Left cardiac atrium (tissue), 4 donors: ENCODE results near the gene ELAVL4. TPM values are rescaled to one million over a fixed set of nuclear protein-coding genes. Genes with fewer than 3 reads are reported as not detected.

Experiments
- ATAC-seq, 2 donors: fragments of 200-7000 bp; cut with Tn5 transposase; one replicate each; pipeline ENCODE4 v1.9.1; 2020; ENCODE audit warnings: mild to moderate bottlenecking in 2 of 2, moderate library complexity in 2 of 2
- DNase-seq: peaks from one replicate; pipeline ENCODE4 v3.0.0-alpha.2; 2020
- intact Hi-C, 2 donors: fragments of 100-400 bp; cut with DNase I; formaldehyde crosslinking; loops; one replicate each; pipeline versions ENCODE4 v1.14.1 to v1.15.1; 2022 to 2023
- long read RNA-seq: library from polyadenylated mRNA; unstranded; transcript quantifications from one replicate; pipeline ENCODE4 v2.0.0, GENCODE V29; 2021
- total RNA-seq, 2 donors: library from RNA; stranded (reverse); fragmentation: NEBNext Ultra II Directional; extraction: Animal tissue kit (Norgen Biotek cat#: 25700); gene quantifications; one replicate each; pipeline ENCODE4 v1.2.1, GENCODE V29; 2021
- donor health status: DM: no; HTN: yes; CAD: no.
- donor health status: DM: no; HTN: yes; CAD: no; lungs with severe emphysema.
- donor health status: DM: yes; HTN: yes; CAD: no.
- donor health status: Dilated cardiomyopathy.

The ELAVL4 gene
- total RNA-seq: 1 to 10 TPM in 1 of 2 donors, under 1 TPM in 1; 0.38 to 1.0 TPM
- long read RNA-seq, partial matches to known transcripts: 0 of 1 reads
- long read RNA-seq, other reads (novel, unspliced or antisense): 0 of 1 reads

- intact Hi-C loops: no loop called here
- ATAC-seq (no peak), DNase-seq (no peak)
These were observed at the start of gene ELAVL4 for GRCh38 chr1:50108497-50109059. ELAVL4 (plus strand) TSS chr1:50108920; CDS start chr1:50109190, 270 bp downstream.

GRCh38 chr1:50060279-50060678 lies 48.4 kb upstream of the ELAVL4 start:
- DNase-seq: no peak
- intact Hi-C loops: no loop called here
- ATAC-seq: peak in 1 of 2 donors; percentile 67

- no peak for DNase-seq
- intact Hi-C loops: no loop called here
- peak in 1 of 2 donors; percentile 83 for ATAC-seq
These were observed 41.9 kb upstream of the ELAVL4 start for GRCh38 chr1:50066806-50067205.

- no peak for DNase-seq
- intact Hi-C loops: no loop called here
- ATAC-seq: no peak
These were observed 33.8 kb upstream of the ELAVL4 start for GRCh38 chr1:50074931-50075330.

GRCh38 chr1:50077273-50077672 lies 31.4 kb upstream of the ELAVL4 start:
- ATAC-seq: no peak
- no peak for DNase-seq
- intact Hi-C loops: no loop called here

GRCh38 chr1:50080904-50081586 lies 27.7 kb upstream of the ELAVL4 start:
- ATAC-seq: peak; percentile 32 to 44
- DNase-seq: no peak
- intact Hi-C loops: no loop called here

GRCh38 chr1:50084389-50084788 lies 24.3 kb upstream of the ELAVL4 start:
- intact Hi-C loops: no loop called here
- no peak for ATAC-seq
- no peak for DNase-seq

GRCh38 chr1:50091068-50091467 lies 17.7 kb upstream of the ELAVL4 start:
- intact Hi-C loops: no loop called here
- ATAC-seq (no peak), DNase-seq (no peak)

GRCh38 chr1:50095716-50096115 lies 13.0 kb upstream of the ELAVL4 start:
- DNase-seq (no peak), ATAC-seq (no peak)
- intact Hi-C loops: no loop called here

- intact Hi-C loops: no loop called here
- DNase-seq (no peak), ATAC-seq (no peak)
These were observed 11.6 kb upstream of the ELAVL4 start for GRCh38 chr1:50097021-50097679.

GRCh38 chr1:50097791-50098190 lies 10.9 kb upstream of the ELAVL4 start:
- intact Hi-C loops: no loop called here
- DNase-seq (no peak), ATAC-seq (no peak)

- intact Hi-C loops: no loop called here
- ATAC-seq (no peak), DNase-seq (no peak)
These were observed 10.1 kb upstream of the ELAVL4 start for GRCh38 chr1:50098591-50099021.

- intact Hi-C loops: no loop called here
- DNase-seq (no peak), ATAC-seq (no peak)
These were observed 9.1 kb upstream of the ELAVL4 start for GRCh38 chr1:50099654-50100053.

GRCh38 chr1:50103615-50104081 lies 5.1 kb upstream of the ELAVL4 start:
- intact Hi-C loops: no loop called here
- DNase-seq (no peak), ATAC-seq (no peak)

GRCh38 chr1:50105433-50105832 lies 3.3 kb upstream of the ELAVL4 start:
- intact Hi-C loops: no loop called here
- ATAC-seq (no peak), DNase-seq (no peak)

GRCh38 chr1:50106095-50106761 lies 2.5 kb upstream of the ELAVL4 start:
- no peak for ATAC-seq
- intact Hi-C loops: no loop called here
- DNase-seq: no peak

- DNase-seq (no peak), ATAC-seq (no peak)
- intact Hi-C loops: no loop called here
These were observed 396 bp downstream of the ELAVL4 start for GRCh38 chr1:50109116-50109515.

- ATAC-seq (peak; percentile 56 to 57), DNase-seq (no peak)
- intact Hi-C loops: no loop called here
These were observed 941 bp downstream of the ELAVL4 start for GRCh38 chr1:50109647-50110075.

GRCh38 chr1:50110151-50110550 lies 1.4 kb downstream of the ELAVL4 start:
- DNase-seq (no peak), ATAC-seq (no peak)
- intact Hi-C loops: no loop called here

- no peak for DNase-seq
- ATAC-seq: no peak
- intact Hi-C loops: no loop called here
These were observed 1.9 kb downstream of the ELAVL4 start for GRCh38 chr1:50110656-50111055.
